Mucosa of descending colon (tissue), 3 donors: ENCODE results near the gene CAPZB. TPM values are rescaled to one million over a fixed set of nuclear protein-coding genes. Genes with fewer than 3 reads are reported as not detected.
A peak's percentile ranks its signal among the peaks of the same experiment; 100 is the strongest.

Experiments
- ATAC-seq: fragments of 200-7000 bp; cut with Tn5 transposase; one replicate; pipeline ENCODE4 v1.9.1; 2020; ENCODE audit warnings: mild to moderate bottlenecking, moderate library complexity
- DNase-seq, 3 donors: peaks; one replicate each; pipeline ENCODE4 v3.0.0-alpha.2; 2020
- H3K36me3 ChIP-seq: fragments of 200-600 bp; one replicate; pipeline ENCODE4 v1.8.0; 2021; ENCODE audit warnings: low read depth, mild to moderate bottlenecking
- H3K4me1 ChIP-seq: fragments of 200-600 bp; one replicate; pipeline ENCODE4 v1.8.0; 2021; ENCODE audit warnings: low read depth, mild to moderate bottlenecking
- H3K4me3 ChIP-seq: fragments of 200-600 bp; one replicate; pipeline ENCODE4 v1.8.0; 2021; ENCODE audit warnings: mild to moderate bottlenecking
- H3K9me3 ChIP-seq: fragments of 200-600 bp; one replicate; pipeline ENCODE4 v1.8.0; 2021; ENCODE audit warnings: mild to moderate bottlenecking
- intact Hi-C, 2 donors: fragments of 100-400 bp; cut with DNase I in 1 of 2; cut with micrococcal nuclease in 1 of 2; formaldehyde crosslinking; loops; one replicate each; pipeline versions ENCODE4 v1.11.0 to v1.11.1; 2022; cut with DNase I, micrococcal nuclease
- total RNA-seq, 3 donors: library from RNA; stranded (reverse); fragmentation: NEBNext Ultra II Directional in 2 of 3; extraction: Animal tissue kit (Norgen Biotek cat#: 25700) in 2 of 3; gene quantifications; one replicate each; pipeline versions ENCODE4 v1.2.1 to v1.2.4, GENCODE V29; 2021 to 2023
- TF ChIP-seq, protein P1 (sequence below): fragments of 200-600 bp; IDR thresholded peaks from one replicate; pipeline ENCODE4 v1.8.0; 2022; ENCODE audit warnings: antibody characterized with exemption, mild to moderate bottlenecking
- donor health status: DM: no; HTN: no; CAD: no; lungs with moderate emphysema.
- donor health status: DM: no; HTN: no; CAD: no.
- donor health status: DM: no; HTN: yes; CAD: no.

Gene CAPZB
- total RNA-seq, 3 donors from 2014 or later = 346 to 393 (median 381) TPM

DNA sequence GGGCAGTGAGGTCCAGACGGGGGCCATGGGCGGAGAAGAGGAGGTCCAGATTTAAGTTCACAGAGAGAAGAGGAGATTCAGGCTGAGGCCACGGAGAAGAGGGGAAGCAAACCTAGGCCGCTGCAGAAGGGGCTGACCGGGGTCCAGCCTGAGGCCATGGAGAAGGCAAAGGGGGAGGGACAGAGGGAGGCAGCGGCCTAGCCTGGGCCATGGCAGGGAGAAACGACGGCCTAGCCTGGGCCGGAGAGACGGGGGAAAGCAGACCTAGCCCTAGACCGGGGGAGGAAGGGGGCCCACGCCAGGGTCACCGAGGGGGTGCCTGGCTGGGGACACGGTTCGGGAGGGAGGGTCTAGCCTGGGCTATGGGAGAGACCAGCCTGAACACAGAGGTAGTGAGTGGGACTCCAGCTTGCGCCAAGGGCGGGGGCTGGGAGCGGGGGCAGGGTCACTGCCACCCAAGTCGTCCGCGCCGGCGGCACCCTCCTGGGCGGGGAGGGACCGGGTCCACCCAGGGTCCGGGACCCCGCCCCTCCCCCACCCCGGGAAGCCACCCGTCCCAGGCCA lies 459 bp downstream of the CAPZB start:
- no peak for DNase-seq
- ATAC-seq = peak; percentile 32
- intact Hi-C loops = no loop called here
- TF ChIP-seq, protein P1, sequence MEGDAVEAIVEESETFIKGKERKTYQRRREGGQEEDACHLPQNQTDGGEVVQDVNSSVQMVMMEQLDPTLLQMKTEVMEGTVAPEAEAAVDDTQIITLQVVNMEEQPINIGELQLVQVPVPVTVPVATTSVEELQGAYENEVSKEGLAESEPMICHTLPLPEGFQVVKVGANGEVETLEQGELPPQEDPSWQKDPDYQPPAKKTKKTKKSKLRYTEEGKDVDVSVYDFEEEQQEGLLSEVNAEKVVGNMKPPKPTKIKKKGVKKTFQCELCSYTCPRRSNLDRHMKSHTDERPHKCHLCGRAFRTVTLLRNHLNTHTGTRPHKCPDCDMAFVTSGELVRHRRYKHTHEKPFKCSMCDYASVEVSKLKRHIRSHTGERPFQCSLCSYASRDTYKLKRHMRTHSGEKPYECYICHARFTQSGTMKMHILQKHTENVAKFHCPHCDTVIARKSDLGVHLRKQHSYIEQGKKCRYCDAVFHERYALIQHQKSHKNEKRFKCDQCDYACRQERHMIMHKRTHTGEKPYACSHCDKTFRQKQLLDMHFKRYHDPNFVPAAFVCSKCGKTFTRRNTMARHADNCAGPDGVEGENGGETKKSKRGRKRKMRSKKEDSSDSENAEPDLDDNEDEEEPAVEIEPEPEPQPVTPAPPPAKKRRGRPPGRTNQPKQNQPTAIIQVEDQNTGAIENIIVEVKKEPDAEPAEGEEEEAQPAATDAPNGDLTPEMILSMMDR = no peak
- H3K4me1 ChIP-seq = peaks cover 54% of the 10 kb centered on the region
- no peaks in the 10 kb centered on the region for H3K9me3 ChIP-seq
- H3K36me3 ChIP-seq = no peaks in the 10 kb centered on the region
- H3K4me3 ChIP-seq = peak overlapping the region; percentile 99

DNA sequence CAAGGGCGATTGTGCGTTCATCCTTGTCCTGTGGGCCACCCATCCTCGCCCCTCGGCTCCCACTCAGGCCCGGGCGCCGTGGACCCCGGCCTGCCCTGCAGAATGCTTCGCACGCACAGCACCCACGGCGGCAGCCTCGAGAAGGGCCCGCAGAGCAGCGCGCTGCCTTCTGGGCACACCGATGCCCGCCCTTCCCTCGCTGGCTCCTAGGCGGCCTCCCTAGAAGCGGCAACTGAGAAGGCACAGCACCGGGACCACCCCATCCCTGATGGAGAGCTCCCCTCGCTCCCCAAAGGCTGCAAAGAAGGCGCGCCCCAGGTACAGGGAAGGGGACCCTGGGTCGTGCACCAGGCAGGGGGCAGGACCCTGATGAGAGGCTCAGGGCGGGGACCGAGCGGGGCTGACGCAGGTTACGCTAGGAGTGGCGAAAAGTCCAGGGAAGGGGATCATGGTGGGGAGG lies 971 bp downstream of the CAPZB start:
- Histone ChIP-seq H3K9me3 (no peaks in the 10 kb centered on the region), H3K4me3 (peak overlapping the region; percentile 99), H3K36me3 (no peaks in the 10 kb centered on the region), H3K4me1 (peaks cover 55% of the 10 kb centered on the region)
- TF ChIP-seq, protein P1 = no peak
- peak; percentile 3 for ATAC-seq
- intact Hi-C loops = no loop called here
- peak in 2 of 3 donors; percentile 63 to 71 for DNase-seq

DNA sequence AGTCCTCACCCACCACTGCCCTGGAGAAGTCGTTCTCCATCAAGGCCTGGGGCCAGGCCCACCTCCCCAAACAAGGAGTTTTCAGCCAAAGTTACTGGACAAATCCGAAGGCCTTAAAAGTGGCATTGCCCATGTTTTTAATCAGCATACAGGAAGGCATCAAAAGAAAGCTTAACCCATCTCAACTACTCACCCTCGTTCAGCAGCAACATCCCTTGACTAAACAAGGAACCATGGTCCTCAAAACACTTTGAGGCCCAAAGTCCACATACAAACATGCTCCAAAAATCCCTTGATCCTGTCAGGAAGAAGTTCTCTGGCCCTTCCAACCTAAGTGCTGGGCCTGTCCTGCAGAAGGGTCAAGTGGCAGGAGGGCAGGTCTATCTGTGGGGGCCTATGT lies 1.6 kb downstream of the CAPZB start:
- Histone ChIP-seq H3K36me3 (no peaks in the 10 kb centered on the region), H3K4me3 (peak overlapping the region; percentile 99), H3K9me3 (no peaks in the 10 kb centered on the region), H3K4me1 (peaks cover 61% of the 10 kb centered on the region)
- intact Hi-C loops = no loop called here
- TF ChIP-seq, protein P1 = no peak
- no peak for DNase-seq
- ATAC-seq = no peak

DNA sequence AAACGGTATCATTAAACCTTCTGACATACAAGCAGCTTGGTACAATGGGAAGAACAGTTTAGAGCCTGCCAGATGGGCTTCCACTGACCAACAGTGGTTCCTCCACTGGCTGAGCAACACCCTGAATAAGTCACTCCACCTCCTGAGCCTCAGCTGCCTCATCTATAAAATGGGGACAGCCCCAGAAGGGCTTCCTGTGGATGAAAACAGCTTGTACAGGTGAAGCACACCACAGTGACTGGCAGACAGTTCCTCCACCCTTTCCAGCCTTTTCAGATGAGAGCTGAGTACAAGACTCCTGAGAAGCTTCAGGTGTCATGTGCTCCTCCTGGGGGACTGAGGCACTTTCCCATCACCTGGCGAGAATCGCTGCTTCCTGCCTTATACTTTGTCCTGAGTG lies 2.1 kb downstream of the CAPZB start:
- no peak for ATAC-seq
- H3K36me3 ChIP-seq = no peaks in the 10 kb centered on the region
- intact Hi-C loops = no loop called here
- no peaks in the 10 kb centered on the region for H3K9me3 ChIP-seq
- TF ChIP-seq, protein P1 = no peak
- peaks cover 63% of the 10 kb centered on the region for H3K4me1 ChIP-seq
- H3K4me3 ChIP-seq = no peak overlapping the region
- DNase-seq = no peak

DNA sequence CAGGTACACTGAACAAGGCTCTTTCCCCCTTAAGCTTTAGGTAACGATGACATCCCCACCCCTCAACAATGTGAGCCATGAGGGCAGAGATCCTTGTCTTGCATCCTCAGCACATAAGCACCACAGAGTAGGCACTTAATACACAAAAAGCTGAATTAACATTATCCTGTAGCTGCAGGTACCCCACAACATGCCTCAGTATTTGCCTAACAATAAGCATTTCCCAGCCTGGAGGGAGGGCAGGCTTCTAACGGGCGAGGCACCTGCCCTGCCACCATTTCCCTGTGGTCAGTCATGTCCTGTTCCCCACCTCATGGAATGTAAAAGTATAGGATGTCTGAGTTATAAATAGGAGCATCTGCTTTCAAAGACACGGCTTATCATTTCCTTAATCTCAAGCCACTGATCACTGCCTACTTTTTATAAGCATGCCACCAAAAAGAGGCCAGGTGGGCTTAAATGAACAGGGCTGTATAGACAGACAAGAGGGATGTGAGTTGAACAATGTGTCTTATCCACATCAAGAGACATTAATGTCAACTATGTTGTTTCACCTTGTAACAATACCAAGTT lies 3.4 kb downstream of the CAPZB start:
- TF ChIP-seq, protein P1 = no peak
- Histone ChIP-seq H3K9me3 (no peaks in the 10 kb centered on the region), H3K36me3 (no peaks in the 10 kb centered on the region), H3K4me3 (no peak overlapping the region), H3K4me1 (peaks cover 65% of the 10 kb centered on the region)
- intact Hi-C loops = no loop called here
- ATAC-seq = no peak
- no peak for DNase-seq
